Esophagus (tissue), 2 donors: ENCODE measurements around the gene NPIPA7. TPM values are rescaled to one million over a fixed set of nuclear protein-coding genes. Genes with fewer than 3 reads are reported as not detected.
"Not testable (repeated sequence)": the region's sequence is repeated elsewhere in the genome, so short reads cannot be mapped to it uniquely, and the experiment has no call there.

Source experiments
- H3K27ac ChIP-seq, 2 donors: one replicate each; pipeline ENCODE4 v1.5.1; 2013; ENCODE audit warnings: low read depth in 2 of 2, mild to moderate bottlenecking in 2 of 2, inconsistent platforms in 1 of 2, low read length in 1 of 2, moderate library complexity in 1 of 2
- H3K27me3 ChIP-seq, 2 donors: one replicate each; pipeline ENCODE4 v1.6.1; 2013; ENCODE audit warnings: low read length in 2 of 2, control low read depth in 1 of 2, mild to moderate bottlenecking in 1 of 2; ENCODE audit not compliant: insufficient read depth in 2 of 2, control insufficient read depth in 1 of 2
- H3K36me3 ChIP-seq, 2 donors: one replicate each; pipeline ENCODE4 v1.6.1; 2013; ENCODE audit warnings: low read length in 1 of 2; ENCODE audit not compliant: control insufficient read depth in 2 of 2, insufficient read depth in 2 of 2
- H3K4me1 ChIP-seq, 2 donors: one replicate each; pipeline ENCODE4 v1.6.1; 2013; ENCODE audit warnings: low read length in 1 of 2; ENCODE audit not compliant: control insufficient read depth in 2 of 2, insufficient read depth in 2 of 2
- H3K4me3 ChIP-seq, 2 donors: one replicate each; pipeline ENCODE4 v1.5.1; 2013; ENCODE audit warnings: low read length in 2 of 2, mild to moderate bottlenecking in 2 of 2, low read depth in 1 of 2, moderate library complexity in 1 of 2
- H3K9me3 ChIP-seq, 2 donors: one replicate each; pipeline ENCODE4 v1.6.1; 2013; ENCODE audit warnings: mild to moderate bottlenecking in 2 of 2, low read depth in 1 of 2, low read length in 1 of 2, moderate library complexity in 1 of 2; ENCODE audit not compliant: control insufficient read depth in 2 of 2, insufficient read depth in 1 of 2
- WGBS, 2 donors: extraction: QIAGEN DNeasy Blood & Tissue Kit; methylation state at CpG; one replicate each; pipeline ENCODE4 v1.1.7; 2013; 5-methylcytosine and 5-hydroxymethylcytosine counted together
- polyA plus RNA-seq, 2 donors: library from polyadenylated mRNA; stranded (reverse); fragments of 200-250 nt; gene quantifications; one replicate each; pipeline ENCODE4 v1.2.3, GENCODE V29; 2013
- donor health status: healthy with polysubstance abuse.
- donor health status: Bipolar disorder and iron deficiency.

NPIPA7 gene
- polyA plus RNA-seq, 2 donors, result 13.6 to 42.0 TPM

GRCh38 chr16:16417071-16417470, 38.1 kb downstream of the NPIPA7 start:
- not testable (repeated sequence) for H3K27me3 ChIP-seq, H3K27ac ChIP-seq, H3K36me3 ChIP-seq, H3K9me3 ChIP-seq, H3K4me3 ChIP-seq, H3K4me1 ChIP-seq
- no CpG with 5 or more reads among the region's 5 CpGs for WGBS, 2 donors

DNA sequence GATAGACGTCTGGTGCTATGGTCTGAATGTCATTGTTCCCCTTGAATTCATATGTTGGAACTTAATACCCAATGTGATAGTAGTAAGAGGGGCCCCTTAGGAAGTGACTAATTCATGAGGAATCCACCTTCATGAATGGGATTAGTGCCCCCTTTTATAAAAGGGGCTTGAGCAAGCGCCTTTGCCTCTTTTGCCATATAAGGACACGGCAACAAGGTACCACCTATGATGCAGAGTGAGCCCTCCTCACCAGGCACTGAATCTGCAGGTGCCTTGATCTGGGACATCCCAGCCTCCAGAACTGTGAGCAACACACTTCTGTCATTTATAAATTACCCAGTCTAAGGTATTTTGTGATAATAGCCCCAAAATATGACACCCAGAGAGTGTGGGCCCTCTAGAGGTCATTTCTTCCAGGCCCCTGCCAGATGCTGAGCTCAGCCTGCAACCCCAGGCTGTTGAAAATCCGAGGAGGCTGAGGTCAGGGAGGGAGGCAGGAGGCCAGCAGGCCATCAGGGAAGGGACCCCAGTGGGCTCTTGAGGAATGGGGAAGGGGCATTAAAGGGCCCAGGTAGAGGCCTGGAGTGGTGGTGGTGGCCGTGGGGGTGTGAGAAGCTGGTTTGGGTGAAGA, 39.1 kb downstream of the NPIPA7 start:
- not testable (repeated sequence) for H3K4me3 ChIP-seq, H3K9me3 ChIP-seq, H3K36me3 ChIP-seq, H3K4me1 ChIP-seq, H3K27me3 ChIP-seq, H3K27ac ChIP-seq
- 31 to 44% methylated on average over 1 of the region's 5 CpGs for WGBS, 2 donors

DNA sequence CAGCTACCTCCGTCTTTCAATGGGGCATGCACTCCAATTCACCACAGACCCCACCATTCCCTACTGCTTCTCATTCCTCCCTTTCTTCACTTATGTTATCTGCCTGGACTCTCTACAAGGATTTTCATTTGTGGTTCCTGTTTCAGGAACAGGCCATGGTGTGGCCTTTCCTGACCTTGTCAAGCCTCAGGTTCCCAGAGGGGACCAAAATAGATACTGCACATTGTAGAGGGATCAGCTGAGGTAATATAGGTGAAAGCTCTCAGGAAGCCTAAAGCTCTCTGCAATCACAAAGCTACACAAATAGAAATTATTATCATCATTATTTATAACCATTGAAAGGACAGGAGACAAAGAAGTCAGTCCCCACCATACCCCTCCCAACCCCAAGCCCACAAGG, 41.6 kb downstream of the NPIPA7 start:
- WGBS, 2 donors, result 45 to 77% methylated on average over 1 of the region's 1 CpG
- H3K36me3 ChIP-seq, H3K27me3 ChIP-seq, H3K27ac ChIP-seq, H3K4me3 ChIP-seq, H3K9me3 ChIP-seq, H3K4me1 ChIP-seq: not testable (repeated sequence)

DNA sequence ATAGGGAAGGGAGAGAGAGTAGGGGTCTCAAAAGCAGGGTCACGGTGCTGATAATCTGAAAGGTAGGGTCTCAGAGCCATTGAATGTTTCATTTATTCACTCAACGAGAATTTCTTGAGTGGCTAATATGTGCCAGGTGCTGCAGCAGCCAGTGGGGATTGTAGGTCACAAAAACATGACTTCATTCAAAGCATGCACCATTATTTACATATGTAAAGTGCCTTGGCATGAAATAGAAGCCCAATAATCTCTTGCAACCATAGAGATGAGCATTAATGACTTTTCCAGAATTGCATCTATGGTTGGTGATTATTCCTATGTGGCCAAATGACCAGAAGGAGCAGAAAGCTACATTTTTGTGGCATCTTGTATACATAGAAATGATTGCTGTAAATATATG, 46.2 kb downstream of the NPIPA7 start:
- H3K27ac ChIP-seq, H3K36me3 ChIP-seq, H3K4me1 ChIP-seq, H3K27me3 ChIP-seq, H3K4me3 ChIP-seq, H3K9me3 ChIP-seq: not testable (repeated sequence)
- no CpG with 5 or more reads among the region's 2 CpGs for WGBS, 2 donors

GRCh38 chr16:16431135-16431534, 52.2 kb downstream of the NPIPA7 start:
- not testable (repeated sequence) for H3K27ac ChIP-seq, H3K36me3 ChIP-seq, H3K4me1 ChIP-seq, H3K27me3 ChIP-seq, H3K4me3 ChIP-seq, H3K9me3 ChIP-seq
- WGBS, 2 donors, result 17 to 48% methylated on average over 1 to 2 of the region's 3 CpGs

DNA sequence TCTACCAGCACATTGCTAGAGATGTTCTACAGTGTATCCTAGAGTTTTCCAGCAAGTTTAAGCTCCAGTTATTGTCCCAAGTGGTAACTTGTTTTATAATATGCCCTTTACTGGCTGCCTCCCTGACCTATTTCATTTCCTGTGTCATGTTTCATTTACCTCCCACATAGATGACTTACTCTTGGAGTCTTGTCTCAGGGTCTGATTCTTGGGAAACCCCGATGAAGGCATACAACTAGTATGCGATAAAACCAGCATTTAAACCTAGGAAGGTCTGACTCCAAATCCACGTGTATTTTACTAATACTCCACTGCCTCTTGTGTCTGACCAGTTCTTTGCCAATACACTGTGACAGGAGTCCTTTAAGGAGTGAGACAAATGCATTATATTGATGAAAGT, 55.8 kb downstream of the NPIPA7 start:
- H3K27me3 ChIP-seq, H3K4me3 ChIP-seq, H3K9me3 ChIP-seq, H3K36me3 ChIP-seq, H3K4me1 ChIP-seq, H3K27ac ChIP-seq: not testable (repeated sequence)
- 62 to 63% methylated on average over 1 of the region's 3 CpGs for WGBS, 2 donors

- H3K36me3 ChIP-seq, H3K4me1 ChIP-seq, H3K27me3 ChIP-seq, H3K9me3 ChIP-seq, H3K4me3 ChIP-seq, H3K27ac ChIP-seq: not testable (repeated sequence)
- WGBS, 2 donors, result 33% methylated on average over 1 of the region's 2 CpGs; no CpG with 5 or more reads in 1 of the 2 donors
Observed at GRCh38 chr16:16441401-16441800, 62.5 kb downstream of the NPIPA7 start.

Other genes with a start within 250 kb of the NPIPA7 start
- under 1 TPM; 0.08 to 0.31 TPM for gene ABCC6, start 155.6 kb upstream of the NPIPA7 start, polyA plus RNA-seq
- 1 to 10 TPM; 5.8 to 6.0 TPM for gene NOMO3, start 146.6 kb upstream of the NPIPA7 start, polyA plus RNA-seq